Measurements from ENCODE around the gene KCNN4.
"Not testable (repeated sequence)": the region's sequence is repeated elsewhere in the genome, so short reads cannot be mapped to it uniquely, and the experiment has no call there.

KCNN4 gene

DNA sequence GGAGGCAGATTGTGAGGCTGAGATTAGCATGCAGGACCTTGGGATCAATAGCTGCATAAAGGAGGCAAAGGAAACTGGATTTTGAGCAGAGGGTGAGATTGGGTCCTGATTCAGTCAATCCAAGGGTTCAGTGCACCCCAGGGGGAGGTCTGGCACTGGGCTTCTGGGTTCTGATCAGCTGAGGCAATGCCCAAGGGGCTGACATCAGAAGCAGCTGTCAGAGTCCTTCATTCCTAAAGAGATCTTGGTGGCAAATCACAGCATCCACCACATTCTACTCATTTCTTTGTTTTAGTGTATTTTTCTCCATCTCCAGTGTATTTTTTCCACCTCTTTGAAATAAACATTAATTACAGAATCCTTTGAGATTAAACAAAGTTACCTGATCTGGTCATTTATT is 26.9 kb upstream of the KCNN4 start:
- ATAC-seq (no peak), DNase-seq (no peak)
- Mint-ChIP-seq H3K4me3 (no peak overlapping the region), H3K27ac (no peak overlapping the region), H3K4me1 (no peaks in the 10 kb centered on the region), H3K9me3 (no peaks in the 10 kb centered on the region), H3K27me3 (peaks cover 46% of the 10 kb centered on the region)

DNA sequence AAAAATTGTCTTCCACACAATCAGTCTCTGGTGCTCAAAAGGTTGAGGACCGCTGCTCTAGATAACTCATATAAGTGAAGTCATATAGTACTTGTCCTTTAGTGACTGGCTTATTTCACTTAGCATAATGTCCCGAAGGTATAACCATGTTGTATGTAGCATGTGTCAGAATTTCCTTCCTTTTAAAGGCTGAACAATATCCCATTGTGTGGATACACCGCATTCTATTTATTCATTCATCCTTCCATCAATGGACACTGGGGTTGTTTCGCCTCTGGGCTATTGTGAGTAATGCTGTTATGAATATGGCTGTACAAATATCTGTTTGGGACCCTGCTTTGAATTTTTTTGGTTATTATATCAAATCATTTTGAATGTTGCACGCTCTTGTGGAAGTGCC is 26.1 kb upstream of the KCNN4 start:
- H3K27me3 Mint-ChIP-seq = peaks cover 43% of the 10 kb centered on the region
- H3K27ac Mint-ChIP-seq = no peak overlapping the region
- no peaks in the 10 kb centered on the region for H3K4me1 Mint-ChIP-seq
- H3K4me3 Mint-ChIP-seq = no peak overlapping the region
- no peaks in the 10 kb centered on the region for H3K9me3 Mint-ChIP-seq
- DNase-seq = no peak
- ATAC-seq = no peak

DNA sequence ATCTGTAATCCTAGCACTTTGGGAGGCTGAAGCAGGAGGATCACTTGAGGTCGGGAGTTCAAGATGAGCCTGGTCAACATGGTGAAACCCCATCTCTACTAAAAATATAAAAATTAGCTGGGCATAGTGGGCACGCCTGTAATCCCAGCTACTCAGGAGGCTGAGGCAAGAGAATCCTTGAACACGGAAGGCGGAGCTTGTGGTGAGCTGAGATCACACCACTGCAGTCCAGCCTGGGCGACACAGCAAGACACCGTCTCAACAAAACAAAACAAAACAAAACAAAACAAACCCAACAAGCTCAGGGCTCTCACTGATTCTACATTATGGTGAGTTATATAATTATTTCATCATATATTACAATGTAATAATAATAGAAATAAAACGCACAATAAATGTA is 25.6 kb upstream of the KCNN4 start:
- H3K27me3 Mint-ChIP-seq = peaks cover 46% of the 10 kb centered on the region
- not testable (repeated sequence) for H3K9me3 Mint-ChIP-seq, H3K27ac Mint-ChIP-seq, H3K4me1 Mint-ChIP-seq, H3K4me3 Mint-ChIP-seq, DNase-seq, ATAC-seq

DNA sequence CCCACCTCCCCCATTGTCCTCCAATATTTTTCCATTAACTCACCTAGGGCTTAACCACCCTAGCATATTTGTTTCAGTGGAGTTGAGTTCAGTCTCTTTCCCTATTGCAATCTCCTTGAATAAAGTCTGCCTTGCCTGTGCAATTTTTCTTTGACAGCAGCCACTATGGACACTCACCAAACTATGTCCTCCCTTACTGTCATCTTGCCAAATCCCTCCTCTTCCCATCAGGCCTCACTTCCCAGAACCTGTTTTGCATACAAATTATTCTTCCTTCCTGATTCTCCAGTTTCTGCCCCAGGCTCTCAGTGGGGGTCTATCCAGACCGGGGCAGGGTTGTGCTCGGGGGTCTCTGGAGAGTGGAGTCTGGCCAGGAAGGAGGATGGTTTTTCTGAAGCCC is 23.7 kb upstream of the KCNN4 start:
- no peak overlapping the region for H3K27ac Mint-ChIP-seq
- H3K27me3 Mint-ChIP-seq = peaks cover 39% of the 10 kb centered on the region
- DNase-seq = no peak
- no peak for ATAC-seq
- no peaks in the 10 kb centered on the region for H3K9me3 Mint-ChIP-seq
- H3K4me1 Mint-ChIP-seq = peaks cover 3% of the 10 kb centered on the region
- no peak overlapping the region for H3K4me3 Mint-ChIP-seq

DNA sequence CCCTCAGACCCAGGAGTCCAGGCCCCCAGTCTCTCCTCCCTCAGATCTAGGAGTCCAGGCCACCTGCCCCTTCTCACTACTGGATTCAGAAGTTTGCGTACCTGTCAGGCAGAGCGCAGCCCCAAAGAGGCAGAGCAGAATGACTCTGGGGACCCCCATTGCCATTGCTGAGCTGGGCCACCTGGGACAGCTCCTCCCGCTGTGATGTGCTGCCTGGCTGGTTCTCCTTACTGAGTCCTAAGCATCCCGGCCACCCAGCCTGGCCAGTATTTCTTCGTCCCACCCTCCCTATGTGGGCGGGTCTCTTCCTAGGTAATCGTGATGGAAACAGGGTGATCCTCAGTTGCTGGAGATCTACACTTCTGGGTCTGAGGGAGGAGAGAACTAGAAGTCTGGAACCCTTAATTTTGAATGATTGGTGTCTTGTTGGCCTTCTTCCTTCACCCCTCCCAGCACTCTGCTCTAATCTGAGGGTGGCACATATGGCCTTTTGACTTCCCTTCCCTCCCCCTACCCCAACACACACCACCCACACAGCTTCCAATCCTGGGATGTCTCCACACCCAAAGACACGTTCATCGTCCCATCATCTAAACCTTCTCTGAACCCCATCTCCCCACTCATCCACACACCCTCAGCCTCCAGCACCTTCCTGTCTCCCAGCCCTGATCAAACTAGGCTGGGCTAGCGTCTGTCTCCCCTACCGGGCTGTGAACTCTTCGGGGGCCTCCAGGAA is 21.6 kb upstream of the KCNN4 start, which contains the start of gene LYPD5:
LYPD5 (minus strand) TSS at position 232 of the 736 bp plus-strand sequence; CDS start at position 165, 67 bp downstream.
- DNase-seq (no peak), ATAC-seq (no peak)
- peak within 1 kb of the TSS in 1 of 2 donors; percentile 56 for H3K27ac Mint-ChIP-seq
- H3K4me1 Mint-ChIP-seq = peaks cover 22% of the 10 kb centered on the region
- H3K4me3 Mint-ChIP-seq = no peak within 1 kb of the TSS
- no peaks in the 10 kb centered on the region for H3K9me3 Mint-ChIP-seq
- peaks cover 49% of the 10 kb centered on the region for H3K27me3 Mint-ChIP-seq

DNA sequence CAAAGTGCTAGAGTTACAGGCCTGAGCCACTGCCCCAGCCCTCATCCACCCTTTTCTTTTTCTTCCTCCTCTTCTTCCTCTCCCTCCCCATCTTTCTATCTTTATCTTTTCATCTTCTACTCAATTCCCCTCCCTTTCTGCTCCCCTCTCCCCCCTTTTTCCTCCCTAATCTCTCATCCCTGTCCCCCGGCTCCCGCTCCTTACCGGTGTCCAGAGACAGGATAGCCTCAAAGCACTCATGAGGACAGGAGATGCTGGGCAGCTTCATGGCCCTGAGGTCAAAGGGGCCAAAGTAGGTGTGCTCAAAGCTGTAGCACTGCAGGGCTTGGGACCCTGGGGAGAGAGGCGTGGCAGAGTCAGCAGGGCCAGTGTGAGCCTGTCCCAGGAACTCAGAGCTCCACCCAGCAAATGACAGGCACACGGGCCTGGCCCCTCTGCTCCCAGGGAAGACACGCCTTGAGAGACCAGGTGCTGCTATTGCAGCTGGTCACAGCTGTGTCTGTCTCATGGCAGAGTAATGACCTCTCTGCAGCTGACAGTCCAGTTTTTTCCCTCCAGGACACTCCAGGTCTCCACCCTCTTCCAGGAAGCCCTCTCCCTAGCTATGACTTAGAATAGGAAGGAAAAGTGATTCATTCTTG is 18.8 kb upstream of the KCNN4 start:
- Mint-ChIP-seq H3K4me3 (peak overlapping the region; percentile 79 to 93), H3K9me3 (no peaks in the 10 kb centered on the region), H3K27me3 (peaks cover 49% of the 10 kb centered on the region), H3K4me1 (peaks cover 27% of the 10 kb centered on the region), H3K27ac (peak overlapping the region in 1 of 2 donors; percentile 8)
- DNase-seq (no peak), ATAC-seq (no peak)

DNA sequence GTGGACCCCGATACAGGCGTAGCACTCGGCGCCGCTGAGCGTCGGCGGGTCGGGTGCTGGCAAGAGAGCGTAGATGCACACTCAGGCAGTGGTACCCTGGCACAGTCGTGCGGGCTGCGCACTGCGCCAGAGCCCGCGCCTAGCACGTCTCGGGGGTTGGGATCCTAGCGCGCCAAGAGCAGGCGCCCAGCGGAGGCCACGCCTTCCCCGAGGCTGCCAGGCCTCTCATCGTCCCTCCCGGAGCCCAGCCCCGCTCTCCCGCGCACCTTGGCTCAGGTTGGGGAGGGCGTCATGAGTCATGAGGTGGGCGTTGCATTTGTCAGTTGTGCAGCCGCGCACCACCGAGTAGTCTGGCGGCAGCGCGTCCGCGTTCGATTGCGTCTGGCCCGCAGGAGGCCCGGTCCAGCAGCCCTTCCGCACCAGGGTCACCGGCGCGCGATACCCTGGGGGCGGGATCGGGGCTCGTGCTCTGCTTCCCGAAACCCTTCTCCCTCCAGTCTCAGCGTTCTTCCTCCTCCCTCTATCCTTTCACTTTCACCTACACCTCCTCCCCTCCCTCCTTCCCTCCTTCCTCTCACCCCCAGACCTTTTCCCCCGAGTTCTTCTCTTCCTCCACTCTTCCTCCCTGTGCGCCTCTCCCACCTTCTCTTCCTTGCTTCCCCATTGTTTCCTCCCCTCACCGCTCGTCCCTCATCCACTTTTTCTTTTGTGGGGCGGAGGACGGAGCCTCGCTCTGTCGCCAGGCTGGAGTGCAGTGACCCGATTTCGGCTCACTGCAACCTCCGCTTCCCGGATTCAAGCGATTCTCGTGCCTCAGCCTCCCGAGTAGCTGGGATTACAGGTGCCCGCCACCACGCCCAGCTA is 18.0 kb upstream of the KCNN4 start:
- H3K27me3 Mint-ChIP-seq = peaks cover 58% of the 10 kb centered on the region
- no peaks in the 10 kb centered on the region for H3K9me3 Mint-ChIP-seq
- peak overlapping the region; percentile 79 to 93 for H3K4me3 Mint-ChIP-seq
- peak; percentile 69 to 72 for DNase-seq
- peaks cover 27% of the 10 kb centered on the region for H3K4me1 Mint-ChIP-seq
- peak; percentile 90 for ATAC-seq
- peak overlapping the region; percentile 8 to 72 for H3K27ac Mint-ChIP-seq

DNA sequence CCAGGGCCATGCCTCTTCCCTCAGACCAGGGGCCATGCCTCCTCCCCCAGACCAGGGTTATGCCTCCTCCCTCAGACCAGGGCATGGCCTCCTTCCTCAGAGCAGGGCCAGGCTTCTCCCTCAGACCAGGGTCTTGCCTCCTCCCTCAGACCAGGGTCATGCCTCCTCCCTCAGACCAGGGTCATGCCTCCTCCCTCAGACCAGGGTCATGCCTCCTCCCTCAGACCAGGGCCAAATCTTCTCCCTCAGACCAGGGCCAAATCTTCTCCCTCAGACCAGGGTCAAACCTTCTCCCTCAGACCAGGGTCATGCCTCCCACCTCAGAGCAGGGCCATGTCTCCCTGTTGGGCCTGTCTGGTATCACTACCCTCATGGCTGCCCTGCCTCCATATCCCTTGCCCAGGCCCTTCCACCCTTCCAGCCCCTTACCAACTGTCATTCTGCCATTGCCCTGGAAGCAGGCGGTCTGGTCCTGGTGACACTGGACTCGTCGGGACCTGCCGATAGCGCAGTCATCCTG is 17.3 kb upstream of the KCNN4 start:
- Mint-ChIP-seq H3K9me3 (no peaks in the 10 kb centered on the region), H3K4me1 (peaks cover 27% of the 10 kb centered on the region), H3K27ac (peak overlapping the region in 1 of 2 donors; percentile 14), H3K27me3 (peaks cover 65% of the 10 kb centered on the region), H3K4me3 (peak overlapping the region; percentile 79 to 93)
- DNase-seq (no peak), ATAC-seq (peak; percentile 41)

DNA sequence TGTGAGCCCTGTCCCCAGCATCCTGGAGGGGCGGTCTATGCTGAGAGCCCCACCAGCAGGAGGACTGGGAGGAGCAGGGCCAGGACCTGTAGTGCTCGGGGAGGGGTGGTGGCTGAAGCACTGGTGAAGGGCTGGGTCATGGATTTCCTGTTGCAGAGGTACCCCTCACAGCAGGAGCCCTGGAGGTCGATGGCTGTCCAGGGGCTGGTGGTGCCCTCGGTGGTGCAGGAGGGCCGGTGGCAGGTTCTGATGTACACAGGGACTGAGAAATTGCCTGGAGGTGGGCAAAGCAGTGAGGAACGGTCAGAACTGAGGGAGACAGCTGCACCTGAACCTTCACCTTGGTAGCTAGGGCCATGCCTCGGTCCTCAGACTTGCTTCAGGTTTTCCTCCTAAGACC is 16.8 kb upstream of the KCNN4 start:
- Mint-ChIP-seq H3K4me1 (peaks cover 27% of the 10 kb centered on the region), H3K4me3 (peak overlapping the region in 1 of 2 donors; percentile 93), H3K9me3 (no peaks in the 10 kb centered on the region), H3K27me3 (peaks cover 65% of the 10 kb centered on the region), H3K27ac (no peak overlapping the region)
- no peak for DNase-seq
- no peak for ATAC-seq

DNA sequence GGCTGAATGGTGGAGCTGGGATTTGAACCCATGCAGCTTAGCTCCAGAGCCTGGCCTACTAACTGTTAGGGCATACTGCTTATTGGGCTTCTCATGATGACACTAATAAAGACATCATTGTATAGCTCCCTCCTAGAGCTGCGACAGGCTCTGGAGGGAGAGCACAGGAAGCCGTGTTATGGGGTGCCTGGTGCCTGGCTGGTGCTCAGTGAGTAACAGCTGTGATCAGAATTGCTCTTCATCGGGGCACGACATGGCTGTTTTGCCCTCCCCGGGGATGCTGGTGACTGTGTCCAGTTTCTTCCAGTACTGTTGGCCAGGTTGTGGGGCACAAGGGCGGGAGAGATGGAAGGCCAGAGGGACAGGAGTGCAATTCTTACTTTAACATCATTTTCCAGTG is 16.3 kb upstream of the KCNN4 start:
- Mint-ChIP-seq H3K9me3 (no peaks in the 10 kb centered on the region), H3K27me3 (peaks cover 62% of the 10 kb centered on the region), H3K4me3 (peak overlapping the region; percentile 33 to 93), H3K27ac (no peak overlapping the region), H3K4me1 (peaks cover 27% of the 10 kb centered on the region)
- DNase-seq (no peak), ATAC-seq (no peak)

DNA sequence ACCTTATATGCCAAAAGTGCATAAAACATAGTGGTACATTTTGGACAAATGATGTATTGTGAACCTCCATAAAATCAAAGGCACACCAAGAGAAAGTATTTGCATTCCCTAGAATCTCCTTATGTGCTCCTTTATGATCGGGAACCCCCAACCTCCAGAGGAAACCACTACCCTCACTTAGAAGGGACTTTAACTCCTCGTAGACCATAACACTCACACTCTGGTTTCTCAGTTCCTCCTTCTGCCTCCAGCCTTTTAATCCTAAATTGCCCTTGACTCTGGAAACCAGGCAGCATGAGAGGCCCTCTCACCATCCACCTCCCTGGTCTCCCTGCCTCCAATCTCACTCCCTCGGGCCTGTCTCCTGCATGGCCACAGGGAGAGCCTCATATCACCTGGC is 9.8 kb upstream of the KCNN4 start:
- Mint-ChIP-seq H3K4me3 (no peak overlapping the region), H3K4me1 (no peaks in the 10 kb centered on the region), H3K27me3 (peaks cover 38% of the 10 kb centered on the region), H3K27ac (no peak overlapping the region), H3K9me3 (no peaks in the 10 kb centered on the region)
- DNase-seq = no peak
- ATAC-seq = no peak

DNA sequence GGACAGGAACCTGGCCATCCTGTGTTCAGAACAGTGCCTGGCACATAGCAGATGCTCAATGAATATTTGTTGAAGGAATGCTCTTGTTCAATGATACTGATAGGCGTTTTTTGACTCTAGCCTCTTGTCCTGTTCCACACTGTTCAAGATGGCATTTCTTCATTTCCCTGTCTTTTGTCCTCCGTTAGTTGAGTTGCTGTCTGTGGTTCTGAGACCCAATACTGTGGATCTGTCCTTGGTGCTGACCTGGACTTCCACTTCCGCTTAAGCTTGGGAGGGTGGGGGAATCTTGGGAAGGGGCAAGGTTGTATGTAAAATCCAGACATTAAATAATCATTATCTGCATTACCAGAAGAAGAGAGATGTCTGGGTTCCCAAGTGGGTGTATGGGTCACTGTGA is 8.3 kb upstream of the KCNN4 start:
- Mint-ChIP-seq H3K27ac (no peak overlapping the region), H3K4me1 (peaks cover 14% of the 10 kb centered on the region), H3K4me3 (no peak overlapping the region), H3K27me3 (peaks cover 31% of the 10 kb centered on the region), H3K9me3 (no peaks in the 10 kb centered on the region)
- ATAC-seq (no peak), DNase-seq (no peak)

DNA sequence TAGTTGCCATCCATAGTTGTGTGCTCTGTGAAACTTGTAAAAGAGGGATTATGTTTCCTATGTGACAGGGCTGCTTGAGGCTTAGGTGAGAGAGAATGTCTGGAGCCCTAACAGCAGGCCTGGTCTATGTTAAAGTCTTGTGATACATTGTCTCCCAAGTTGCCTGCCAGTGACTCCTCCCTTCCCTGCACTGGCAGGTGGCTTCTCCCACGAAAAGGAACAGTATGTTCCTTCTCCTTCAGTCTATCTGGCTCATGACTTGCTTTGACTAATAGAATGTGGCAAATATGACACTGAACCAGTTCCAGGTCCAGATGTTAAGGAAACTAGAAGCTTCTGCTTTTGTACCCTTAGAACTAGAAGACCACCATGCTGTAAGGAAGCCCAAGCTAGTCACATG is 5.9 kb upstream of the KCNN4 start:
- H3K4me1 Mint-ChIP-seq = peaks cover 36% of the 10 kb centered on the region
- H3K27ac Mint-ChIP-seq = no peak overlapping the region
- H3K9me3 Mint-ChIP-seq = no peaks in the 10 kb centered on the region
- DNase-seq (no peak), ATAC-seq (no peak)
- peaks cover 21% of the 10 kb centered on the region for H3K27me3 Mint-ChIP-seq
- H3K4me3 Mint-ChIP-seq = no peak overlapping the region

DNA sequence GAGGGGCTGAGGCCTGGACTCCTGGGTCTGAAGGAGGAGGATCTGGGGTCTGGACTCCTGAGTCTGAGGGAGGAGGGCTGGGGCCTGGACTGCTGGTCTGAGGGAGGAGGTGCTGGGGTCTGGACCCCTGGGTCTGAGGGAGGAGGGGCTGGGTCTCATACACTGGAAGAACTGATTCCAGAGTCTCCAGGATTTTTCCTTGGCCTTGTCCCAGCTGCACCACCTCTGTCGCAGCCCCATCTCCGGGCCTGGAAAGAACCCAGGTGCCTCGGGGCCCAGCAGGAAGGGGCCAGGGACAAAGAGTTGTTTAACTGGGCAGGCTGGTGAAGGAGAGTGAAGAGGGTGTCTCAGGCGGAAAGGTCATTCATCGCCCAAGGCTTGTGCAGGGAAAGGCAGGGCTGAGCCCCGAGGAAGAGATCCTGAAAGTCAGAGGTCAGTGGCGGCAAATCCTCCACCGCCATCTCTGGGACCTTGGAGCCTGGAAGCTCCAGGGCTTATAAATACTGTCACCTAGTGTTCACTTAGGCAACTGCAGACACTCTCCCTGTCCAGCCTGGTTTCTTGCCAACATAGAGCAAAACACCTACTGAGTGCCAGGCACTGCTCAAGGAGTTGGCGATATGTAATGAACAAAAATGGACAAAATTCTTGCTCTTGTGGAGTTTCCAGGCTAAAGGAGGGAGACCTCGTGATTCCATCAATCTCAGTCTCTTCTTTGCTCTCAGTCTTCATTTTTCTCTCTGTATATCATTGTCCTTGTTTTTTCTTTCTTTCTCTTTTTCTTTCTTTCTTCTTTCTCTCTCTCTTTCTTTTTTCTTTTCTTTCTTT is 4.4 kb upstream of the KCNN4 start:
- ATAC-seq (peak; percentile 21), DNase-seq (peak; percentile 54 to 66)
- Mint-ChIP-seq H3K4me1 (peaks cover 47% of the 10 kb centered on the region), H3K4me3 (peak overlapping the region; percentile 39 to 68), H3K27me3 (peaks cover 13% of the 10 kb centered on the region), H3K27ac (peak overlapping the region; percentile 45 to 72), H3K9me3 (no peaks in the 10 kb centered on the region)
